WTC11 (cell line): Measurements from ENCODE around the gene GRIK5. TPM values are rescaled to one million over a fixed set of nuclear protein-coding genes. Genes with fewer than 3 reads are reported as not detected.

ENCODE experiments used
- ATAC-seq: fragments of 200-7000 bp; cut with Tn5 transposase; 2 replicates; pipeline ENCODE4 v1.10.0; 2021; ENCODE audit warnings: mild to moderate bottlenecking, moderate library complexity
- CTCF ChIA-PET: fragments of 300-600 bp; sonication (Branson Sonifier 250); formaldehyde crosslinking; loops from one replicate; lab custom pipeline; 2021; ENCODE audit warnings: antibody characterized with exemption; lab: Charles Lee
- POLR2A ChIA-PET: fragments of 350-600 bp; sonication (Branson Sonifier 250); formaldehyde crosslinking; loops from one replicate; lab custom pipeline; 2021; ENCODE audit warnings: antibody characterized with exemption; lab: Charles Lee
- DNase-seq: peaks from one replicate; pipeline ENCODE4 v3.0.0; 2021; ENCODE audit warnings: low spot score
- H3K27ac Mint-ChIP-seq: 2 replicates; pipeline ENCODE4 v1.8.0; 2021; ENCODE audit warnings: mixed read lengths
- H3K27me3 Mint-ChIP-seq: 2 replicates; pipeline ENCODE4 v1.8.0; 2021; ENCODE audit warnings: low read depth, mild to moderate bottlenecking, moderate library complexity, mixed read lengths
- H3K36me3 Mint-ChIP-seq: 2 replicates; pipeline ENCODE4 v1.8.0; 2021; ENCODE audit warnings: mixed read lengths
- H3K4me1 Mint-ChIP-seq: 2 replicates; pipeline ENCODE4 v1.8.0; 2022; ENCODE audit warnings: mixed read lengths
- H3K4me3 Mint-ChIP-seq: 2 replicates; pipeline ENCODE4 v1.8.0; 2021; ENCODE audit warnings: mild to moderate bottlenecking, moderate library complexity, mixed read lengths
- H3K9me3 Mint-ChIP-seq: 2 replicates; pipeline ENCODE4 v1.8.0; 2021; ENCODE audit warnings: mixed read lengths
- ARID4B ChIP-seq: sonication (generic); formaldehyde crosslinking; IDR thresholded peaks from 2 replicates; pipeline ENCODE4 v1.8.0; 2023; ENCODE audit warnings: missing genetic modification reagents, mild to moderate bottlenecking, borderline replicate concordance
- CTCF ChIP-seq: fragments of 200-600 bp; IDR thresholded peaks from 2 replicates; pipeline ENCODE4 v1.8.0; 2022; ENCODE audit warnings: antibody characterized with exemption
- ESRRA ChIP-seq: sonication (generic); formaldehyde crosslinking; IDR thresholded peaks from 2 replicates; pipeline ENCODE4 v1.8.1; 2022; ENCODE audit warnings: mild to moderate bottlenecking, missing genetic modification reagents, borderline replicate concordance
- FOXP1 ChIP-seq: sonication (generic); formaldehyde crosslinking; IDR thresholded peaks from 2 replicates; pipeline ENCODE4 v1.8.0; 2022; ENCODE audit warnings: missing genetic modification reagents, mild to moderate bottlenecking, moderate library complexity, borderline replicate concordance
- FOXP4 ChIP-seq: sonication (generic); formaldehyde crosslinking; IDR thresholded peaks from 2 replicates; pipeline ENCODE4 v1.8.0; 2022; ENCODE audit warnings: mild to moderate bottlenecking, missing genetic modification reagents
- GRHL2 ChIP-seq: fragments of 250-450 bp; sonication (Bioruptor Pico); IDR thresholded peaks from 2 replicates; pipeline ENCODE4 v1.8.0; 2022; ENCODE audit warnings: mild to moderate bottlenecking, moderate library complexity; ENCODE audit not compliant: insufficient replicate concordance, severe bottlenecking
- KAT7 ChIP-seq: sonication (generic); formaldehyde crosslinking; IDR thresholded peaks from 2 replicates; pipeline ENCODE4 v1.8.1; 2023; ENCODE audit warnings: missing genetic modification reagents, mild to moderate bottlenecking, borderline replicate concordance
- MYBL2 ChIP-seq: sonication (generic); formaldehyde crosslinking; IDR thresholded peaks from 2 replicates; pipeline ENCODE4 v1.8.1; 2023; ENCODE audit warnings: mild to moderate bottlenecking, moderate library complexity, missing genetic modification reagents
- PRDM15 ChIP-seq: sonication (generic); formaldehyde crosslinking; IDR thresholded peaks from 2 replicates; pipeline ENCODE4 v1.8.0; 2022; ENCODE audit warnings: missing genetic modification reagents
- SMAD4 ChIP-seq: sonication (generic); formaldehyde crosslinking; IDR thresholded peaks from 2 replicates; pipeline ENCODE4 v1.8.0; 2022; ENCODE audit warnings: mild to moderate bottlenecking, missing genetic modification reagents
- TEAD1 ChIP-seq: sonication (generic); formaldehyde crosslinking; IDR thresholded peaks from 2 replicates; pipeline ENCODE4 v1.8.0; 2022; ENCODE audit warnings: mild to moderate bottlenecking, missing genetic modification reagents
- USF1 ChIP-seq: sonication (generic); formaldehyde crosslinking; IDR thresholded peaks from 2 replicates; pipeline ENCODE4 v1.8.0; 2022; ENCODE audit warnings: mild to moderate bottlenecking, missing genetic modification reagents
- ZBTB21 ChIP-seq: sonication (generic); formaldehyde crosslinking; IDR thresholded peaks from 2 replicates; pipeline ENCODE4 v1.8.1; 2023; ENCODE audit warnings: mild to moderate bottlenecking, missing genetic modification reagents, borderline replicate concordance
- ZNF416 ChIP-seq: fragments of 250-450 bp; sonication (Bioruptor Pico); IDR thresholded peaks from 2 replicates; pipeline ENCODE4 v1.9.0; 2021; ENCODE audit warnings: mild to moderate bottlenecking, inconsistent platforms
- ZSCAN18 ChIP-seq: fragments of 250-450 bp; sonication (Bioruptor Pico); IDR thresholded peaks from 2 replicates; pipeline ENCODE4 v2.1.2; 2022; ENCODE audit warnings: mild to moderate bottlenecking, moderate library complexity
- total RNA-seq: library from RNA; stranded (reverse); gene quantifications from 3 replicates; pipeline ENCODE4 v1.2.3, GENCODE V29; 2021

The GRIK5 gene
- total RNA-seq, 1 experiment from 2014 or later: 52.3 TPM

- TF ChIP-seq CTCF: no peak
- TF ChIP-seq, all 79 proteins: peak for 2
Measured at GRCh38 chr19:41997851-41998229, 72.2 kb downstream of the GRIK5 start (continued).

GRCh38 chr19:41997121-41997850, 72.7 kb downstream of the GRIK5 start:
- no peaks in the 10 kb centered on the region for H3K9me3 Mint-ChIP-seq
- peak; percentile 81 for DNase-seq
- POLR2A ChIA-PET: no interaction called here
- CTCF ChIA-PET: interaction anchor here (0.5 to 5.3 kb wide), 12 partner anchors 9 to 570 kb away, joined by 3 to 50 read pairs (median 4); partner anchors contain the start of genes B3GNT8, POU2F2, RABAC1 and RPS19
- no peak for TF ChIP-seq ZSCAN18 (CRISPR knock-in tag)
- 0 out of 2 replicates have a peak, but pooled peaks have one; percentile 25 for TF ChIP-seq TEAD1 (CRISPR knock-in tag)
- TF ChIP-seq KAT7 (CRISPR knock-in tag): 0 out of 2 replicates have a peak, but pooled peaks have one; percentile 66
- 0 out of 2 replicates have a peak, but pooled peaks have one; percentile 60 for TF ChIP-seq ESRRA
- 0 out of 2 replicates have a peak, but pooled peaks have one; percentile 40 for TF ChIP-seq FOXP4
- TF ChIP-seq USF1 (CRISPR knock-in tag): peak; percentile 44; the same call in 1 of the 2 replicates
- 0 out of 2 replicates have a peak, but pooled peaks have one; percentile 59 for TF ChIP-seq SMAD4 (CRISPR knock-in tag)
- 0 out of 2 replicates have a peak, but pooled peaks have one; percentile 32 for TF ChIP-seq ZNF416 (CRISPR knock-in tag)
- TF ChIP-seq GRHL2 (CRISPR knock-in tag): no peak
- TF ChIP-seq PRDM15 (CRISPR knock-in tag): peak; percentile 86
- 0 out of 2 replicates have a peak, but pooled peaks have one; percentile 35 for TF ChIP-seq MYBL2
- TF ChIP-seq ZBTB21: no peak
- peak; percentile 47; the same call in 1 of the 2 replicates for TF ChIP-seq FOXP1
- TF ChIP-seq ARID4B: peak; percentile 91
- TF ChIP-seq, all 79 proteins: peak for 11
- ATAC-seq: peak; percentile 48
- peaks cover 72% of the 10 kb centered on the region for H3K27me3 Mint-ChIP-seq
- peak overlapping the region; percentile 72 for H3K4me3 Mint-ChIP-seq
- no peak overlapping the region for H3K27ac Mint-ChIP-seq
- peaks cover 12% of the 10 kb centered on the region for H3K36me3 Mint-ChIP-seq
- peaks cover 29% of the 10 kb centered on the region for H3K4me1 Mint-ChIP-seq
